ENCODE measurements around the gene TMEM30A.

TMEM30A gene

DNA sequence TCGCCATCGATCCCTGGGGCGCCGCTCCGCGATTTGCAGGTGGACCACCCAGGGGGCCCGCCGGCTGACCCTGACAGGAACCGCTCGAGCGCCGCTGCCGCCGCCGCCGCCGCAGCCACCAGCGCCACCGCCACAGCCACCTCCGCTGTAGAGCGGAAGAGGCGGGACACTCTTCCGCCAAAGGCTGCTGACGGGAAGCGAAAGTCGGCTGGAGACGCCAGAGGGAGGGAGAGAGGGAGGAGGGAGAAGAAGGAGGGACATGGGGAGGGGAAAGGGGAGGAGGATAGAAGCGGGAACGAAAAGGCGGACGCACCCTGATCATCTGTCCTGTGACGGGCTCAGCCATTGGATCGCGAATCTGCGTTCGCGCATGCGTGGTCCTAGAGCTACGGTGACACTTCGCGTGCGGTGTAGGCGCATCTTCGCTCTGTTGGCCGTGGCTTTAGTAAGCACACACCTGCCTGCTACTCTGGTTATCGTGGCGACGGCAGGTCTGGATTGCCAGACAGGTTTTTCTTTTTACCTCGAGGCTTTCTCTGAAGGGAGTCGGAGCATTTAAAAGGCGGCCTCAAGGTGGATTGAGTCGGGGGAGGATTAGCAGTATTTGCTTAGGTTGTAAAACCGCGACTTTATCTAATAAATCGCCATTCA lies at the start of gene TMEM30A:
TSS of gene TMEM30A (minus strand) at position 161 of the 651 bp plus-strand sequence. CDS start at position 7, 154 bp downstream.
- peak; percentile 97 for DNase-seq

DNA sequence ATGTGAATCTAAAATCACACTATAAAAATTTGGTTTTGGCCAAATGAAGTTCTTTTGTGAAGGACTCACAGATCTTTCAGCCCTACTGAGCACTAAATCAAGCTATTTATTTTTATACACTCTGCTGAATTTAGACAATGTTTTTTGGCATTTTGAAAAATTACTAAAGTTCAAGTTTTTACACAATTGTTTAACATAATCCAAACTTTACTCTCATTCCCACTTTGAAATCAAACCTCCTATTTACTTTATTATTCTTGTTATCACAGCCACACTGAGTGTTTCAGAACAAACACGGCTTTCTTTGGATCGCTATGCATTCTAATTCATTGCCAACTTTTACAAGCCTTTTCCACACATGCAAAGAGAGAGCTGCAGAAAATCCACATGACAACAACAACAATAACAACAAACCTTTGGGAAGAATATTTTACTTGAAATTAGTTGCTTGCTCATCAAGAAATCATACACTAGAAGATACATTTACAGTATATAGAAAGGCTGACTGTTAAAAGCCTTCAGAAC lies 49.1 kb upstream of the TMEM30A start:
- no peak for DNase-seq

DNA sequence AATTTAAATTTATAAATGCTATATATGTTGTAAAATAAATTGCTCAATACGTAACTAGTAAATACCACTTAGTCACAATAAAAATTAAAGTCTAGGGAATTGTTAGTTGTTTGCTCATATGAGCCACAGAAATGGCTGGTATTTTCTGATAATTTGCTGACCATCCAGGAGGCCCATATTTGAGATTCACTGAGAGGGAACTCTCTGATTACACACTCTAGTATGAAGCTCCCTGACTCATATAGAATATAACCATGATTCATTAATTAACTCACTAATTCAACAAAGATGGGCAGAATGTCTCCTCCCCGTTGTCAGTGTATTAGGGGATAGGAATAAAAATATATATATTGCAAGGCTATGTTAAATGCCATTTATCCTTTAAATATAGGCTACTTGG lies 46.6 kb upstream of the TMEM30A start:
- DNase-seq: no peak

DNA sequence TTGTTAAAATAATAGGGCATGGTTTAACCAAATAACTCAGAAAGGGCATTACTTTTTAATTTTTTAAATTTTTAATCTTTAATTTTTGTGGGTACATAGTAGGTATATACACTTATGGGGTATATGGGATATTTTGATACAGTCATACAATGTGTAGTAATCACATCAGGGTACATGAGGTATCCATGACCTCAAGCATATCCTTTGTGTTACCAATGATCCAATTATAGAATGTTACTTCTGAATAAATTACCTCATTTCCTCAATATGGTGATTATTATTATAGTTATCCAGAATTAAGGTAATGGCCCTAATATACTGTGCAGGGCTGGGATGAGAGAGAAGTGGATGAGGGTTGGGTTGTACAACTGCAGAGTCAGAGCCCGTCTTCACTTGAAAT lies 45.1 kb upstream of the TMEM30A start:
- DNase-seq: no peak

DNA sequence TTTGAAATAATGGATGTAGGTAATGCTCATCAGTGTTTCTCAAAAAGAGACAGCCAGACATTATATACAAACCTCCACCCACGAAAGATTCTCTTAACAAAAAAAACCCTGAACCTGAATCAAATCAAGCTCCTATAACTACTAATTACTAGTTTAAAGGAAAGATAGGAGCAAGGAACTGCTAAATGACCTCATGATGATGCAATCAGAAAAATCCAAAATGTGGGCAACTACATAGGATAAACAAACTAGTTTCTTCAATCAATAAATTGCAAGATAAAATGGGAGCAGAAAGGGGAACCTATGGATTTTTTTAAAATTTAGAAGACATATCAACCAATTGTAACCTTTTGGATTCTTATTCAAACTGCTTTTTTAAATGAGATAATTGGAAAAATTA lies 43.2 kb upstream of the TMEM30A start:
- DNase-seq: no peak

DNA sequence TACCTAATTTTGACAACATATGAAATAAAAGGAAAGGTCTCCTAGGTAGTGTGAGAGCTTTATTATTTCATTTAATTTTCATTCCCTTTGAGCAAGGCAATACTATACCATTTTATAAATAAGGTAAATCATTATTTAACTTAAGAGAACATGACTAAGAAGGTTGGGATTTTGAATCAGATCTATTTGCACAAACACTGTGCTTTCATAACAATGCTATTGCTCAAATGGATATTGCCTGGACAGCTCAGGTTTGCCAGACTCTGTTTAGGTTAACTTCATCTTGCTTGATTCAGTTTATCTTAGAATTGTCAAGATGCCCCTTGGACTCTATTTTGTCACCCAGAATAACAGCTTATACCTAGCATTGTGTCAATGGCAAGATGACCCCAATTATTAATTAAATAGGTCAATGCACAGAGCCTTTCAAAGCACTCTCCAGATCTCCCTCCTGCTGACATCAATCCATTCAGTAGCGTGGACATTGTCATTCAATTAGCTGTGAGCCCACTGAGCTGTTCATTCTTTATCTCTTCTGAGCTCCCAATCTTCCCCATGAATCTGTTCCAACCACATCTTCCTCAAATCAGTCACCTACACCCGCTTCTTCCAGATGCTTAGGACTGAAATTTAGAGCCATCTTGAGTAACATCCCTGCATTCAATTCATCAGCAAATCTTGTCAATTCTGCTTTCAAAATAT lies 42.1 kb upstream of the TMEM30A start:
- DNase-seq: no peak

DNA sequence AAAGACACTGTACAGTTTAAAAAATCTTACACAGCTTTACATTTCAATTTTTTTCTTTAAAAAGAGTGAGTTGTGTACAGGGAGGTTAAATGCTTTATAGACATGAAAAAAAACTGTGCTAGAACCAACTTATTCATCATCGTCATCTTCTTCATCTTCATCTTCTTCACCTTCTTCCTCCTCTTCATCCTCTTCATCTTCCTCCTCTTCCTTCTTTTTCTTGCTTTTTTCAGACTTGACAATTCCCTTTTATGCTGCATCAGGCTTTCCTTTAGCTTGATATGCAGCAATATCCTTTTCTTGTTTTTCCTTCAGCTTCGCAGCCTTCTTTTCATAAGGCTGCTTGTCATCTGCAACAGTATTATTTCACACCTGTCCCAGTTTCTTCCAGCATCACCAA lies 34.3 kb upstream of the TMEM30A start:
- DNase-seq: no peak

DNA sequence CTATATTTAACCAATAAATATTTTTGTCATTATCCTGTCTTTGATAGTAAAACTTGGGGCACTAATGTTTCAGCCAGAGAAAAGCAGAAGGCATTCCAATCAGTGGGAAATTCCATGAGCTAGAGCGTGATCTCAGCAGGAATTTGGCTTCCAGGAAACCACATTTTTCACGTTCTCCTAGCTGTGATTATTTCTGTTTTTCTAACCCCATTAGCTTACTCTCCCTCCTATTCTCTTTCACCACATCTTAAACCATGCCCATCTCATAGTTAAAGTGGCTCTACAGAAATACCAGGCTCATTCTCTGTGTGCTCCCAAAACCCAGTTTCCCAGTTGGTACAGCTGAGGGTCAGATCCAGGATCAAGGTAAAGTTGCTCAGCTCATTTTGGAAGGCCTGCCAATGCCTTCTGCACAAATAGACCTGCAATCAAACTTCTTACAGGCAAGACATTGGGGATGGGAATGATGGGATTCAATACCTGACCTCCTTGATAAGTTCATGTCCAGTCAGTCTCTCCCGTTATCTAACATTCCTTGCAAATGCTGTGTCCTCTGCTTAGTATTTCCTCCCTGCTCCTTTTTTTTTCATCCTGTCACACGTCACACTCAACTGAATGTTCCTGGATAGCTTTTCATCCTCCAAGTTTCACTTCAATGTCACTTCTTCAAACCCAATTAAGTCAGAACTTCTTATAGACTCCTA lies 33.1 kb upstream of the TMEM30A start:
- no peak for DNase-seq

DNA sequence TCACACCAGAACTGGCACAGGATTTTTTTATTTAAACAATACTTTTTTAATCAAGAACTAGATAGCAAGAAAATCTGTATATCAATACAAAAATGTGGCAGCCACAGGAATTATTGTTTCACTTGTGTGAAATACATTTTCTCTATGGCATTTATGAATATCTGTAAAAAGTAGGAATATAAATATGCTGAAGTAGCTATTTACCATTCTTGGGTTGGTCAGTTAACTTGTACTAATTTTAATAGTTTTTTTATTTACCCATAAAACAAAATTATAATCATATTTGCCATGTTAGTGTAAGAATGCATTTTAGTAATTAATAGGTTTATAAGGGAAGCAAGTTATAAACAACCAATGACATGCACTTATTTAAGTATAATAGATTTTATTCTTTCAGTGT lies 31.4 kb upstream of the TMEM30A start:
- no peak for DNase-seq

DNA sequence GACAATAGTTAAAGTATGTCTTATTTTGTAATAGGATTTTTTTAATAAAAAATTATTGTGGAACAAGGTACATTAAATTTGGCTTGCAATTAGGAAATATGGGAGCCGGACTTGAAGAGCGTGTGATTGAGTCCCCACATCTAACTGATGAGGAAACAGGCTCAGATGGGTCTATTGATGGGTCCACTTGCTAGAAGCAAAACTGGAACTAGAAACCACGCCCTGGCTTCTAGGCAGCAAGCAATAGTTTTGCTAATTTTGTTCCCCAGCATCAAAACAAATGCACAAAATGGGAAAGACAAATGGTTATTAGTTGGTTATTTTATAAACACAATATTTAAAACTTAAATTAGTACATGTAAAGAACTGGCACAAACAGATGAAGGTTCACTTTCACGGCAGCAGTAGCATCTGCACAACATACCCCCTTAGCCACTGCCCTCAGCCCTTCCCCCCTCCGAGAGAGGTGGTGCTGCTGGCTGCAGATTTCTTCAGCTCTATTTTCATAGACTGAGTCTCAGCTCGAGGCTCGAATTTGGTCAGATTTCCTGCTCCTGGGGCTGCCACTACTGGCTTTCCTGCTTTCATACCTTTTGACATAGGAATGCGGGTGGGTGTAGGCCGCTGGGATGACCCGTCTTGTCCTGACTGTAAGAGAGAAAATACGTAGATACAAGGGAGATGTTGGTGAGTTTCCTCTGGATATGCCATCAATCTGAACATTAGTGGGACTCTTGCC lies 23.8 kb upstream of the TMEM30A start:
- DNase-seq: no peak

DNA sequence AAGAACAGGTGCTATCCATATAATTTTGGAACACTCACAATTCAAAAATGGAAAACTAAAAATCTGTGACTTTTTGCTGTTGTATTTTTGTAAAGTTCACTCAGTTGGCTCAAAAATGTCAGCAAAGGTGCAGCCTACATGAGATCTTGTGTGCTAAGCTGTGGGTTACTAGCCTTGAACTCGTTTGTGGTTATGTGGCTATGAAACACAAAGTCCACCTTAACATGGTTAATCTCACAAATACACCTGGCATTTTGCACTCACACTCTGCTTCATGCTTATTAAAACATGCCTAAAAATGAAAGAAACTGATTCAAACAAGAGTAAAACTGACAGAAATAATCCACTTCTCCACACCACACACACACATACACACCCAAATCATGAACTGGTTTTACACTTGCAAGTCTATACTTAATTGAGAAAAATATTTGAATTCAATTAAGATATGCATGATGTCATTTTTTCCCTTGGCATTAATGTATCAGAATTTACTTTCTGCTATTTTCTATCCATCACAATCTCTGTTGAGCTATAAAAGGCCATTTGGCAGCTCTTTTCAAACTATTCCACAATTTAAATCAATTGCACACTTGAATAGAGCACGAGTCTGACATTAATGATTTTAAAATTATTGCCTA lies 22.9 kb upstream of the TMEM30A start:
- no peak for DNase-seq

DNA sequence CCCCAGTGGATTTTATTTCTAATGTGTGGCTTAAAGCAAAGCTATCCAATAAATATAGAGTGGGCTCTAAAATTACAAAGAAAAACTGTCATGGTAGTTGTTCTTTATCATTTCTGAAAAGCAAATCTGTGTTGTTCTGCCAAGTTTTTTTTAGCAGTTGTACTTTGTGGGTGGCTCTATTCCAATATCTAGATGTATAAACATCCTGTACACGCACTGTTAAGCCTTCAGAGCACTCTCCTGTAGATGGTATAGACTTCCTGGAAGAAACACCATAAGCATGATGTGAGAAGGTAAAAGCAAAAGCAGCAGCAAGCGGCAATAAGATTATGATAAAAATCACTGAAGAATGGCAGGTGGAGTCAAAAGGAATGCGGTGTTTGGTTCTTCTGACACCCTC lies 21.5 kb upstream of the TMEM30A start:
- DNase-seq: no peak

DNA sequence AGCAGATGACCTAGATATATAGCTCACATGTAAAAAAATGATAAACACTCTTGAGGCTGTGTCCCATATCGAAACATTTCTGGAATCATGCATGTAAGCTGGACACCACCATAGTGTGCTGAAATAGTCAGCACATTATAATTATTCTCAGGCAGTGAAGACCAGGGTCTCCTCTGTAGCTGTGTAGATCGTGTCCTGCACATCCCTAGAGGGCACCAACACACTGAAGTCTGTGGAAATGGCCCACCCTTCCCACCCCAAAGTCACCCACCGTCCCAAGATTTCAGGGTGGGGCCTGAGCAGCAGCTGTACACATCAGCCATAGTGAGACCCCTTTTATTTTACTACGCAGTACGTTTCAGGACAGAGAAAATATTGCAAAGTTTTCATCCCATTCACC lies 21.0 kb upstream of the TMEM30A start:
- no peak for DNase-seq

DNA sequence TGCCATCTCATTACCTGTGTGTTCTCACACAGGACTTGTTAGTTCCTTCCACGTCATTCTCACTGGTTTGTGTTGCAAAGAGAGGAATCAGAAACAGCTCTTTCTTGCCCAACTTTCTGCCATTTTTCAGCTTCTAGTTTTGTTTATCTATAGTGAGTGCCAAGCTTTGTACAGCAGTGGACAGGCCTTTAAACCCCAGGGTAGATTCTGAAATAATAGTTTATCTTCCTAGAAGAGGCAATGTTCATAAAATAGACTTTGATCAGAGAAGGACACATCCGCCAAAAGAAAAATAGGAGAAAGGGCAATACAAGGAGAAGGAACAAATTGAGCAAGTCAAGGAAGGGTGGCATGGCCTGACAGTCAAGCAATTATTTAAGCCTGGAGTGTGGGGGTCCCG lies 17.7 kb upstream of the TMEM30A start:
- DNase-seq: no peak

DNA sequence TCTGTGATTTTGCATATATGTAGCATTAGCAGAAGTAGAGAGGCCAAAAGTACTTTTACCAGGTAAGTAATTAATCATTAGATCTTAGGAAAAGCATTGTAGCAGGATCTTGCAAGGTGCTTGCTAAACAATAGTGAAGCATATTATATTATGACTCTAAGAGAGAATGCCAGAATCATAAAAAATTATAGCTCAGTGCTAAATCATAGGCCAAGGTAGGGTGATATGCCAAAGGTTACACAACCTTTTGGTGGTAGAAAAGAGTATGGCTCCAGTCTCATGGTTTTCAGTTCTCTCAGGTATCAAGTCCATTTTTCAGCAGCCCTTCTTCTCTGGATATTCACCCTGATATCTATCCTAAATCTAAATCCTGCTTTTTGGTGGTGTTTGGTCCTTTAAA lies 16.9 kb upstream of the TMEM30A start:
- DNase-seq: no peak

DNA sequence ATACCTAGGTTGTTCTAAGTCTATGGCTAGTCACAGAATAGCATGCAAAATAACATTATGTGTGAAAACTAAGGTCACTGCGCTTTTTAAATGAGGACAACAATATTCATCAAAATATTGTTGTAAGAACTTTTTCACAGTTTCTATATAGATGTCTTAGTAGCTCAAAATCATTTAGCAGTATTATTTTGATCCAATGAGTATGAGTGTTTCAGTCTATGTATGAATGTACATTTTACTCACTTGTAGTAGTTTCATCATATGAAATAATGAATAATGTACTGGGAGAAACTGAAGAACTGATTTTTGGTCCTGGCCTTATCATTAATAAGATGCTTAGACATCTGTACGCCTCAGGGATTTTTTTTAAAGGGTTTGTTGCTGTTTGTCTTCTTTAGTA lies 16.5 kb upstream of the TMEM30A start:
- DNase-seq: no peak

DNA sequence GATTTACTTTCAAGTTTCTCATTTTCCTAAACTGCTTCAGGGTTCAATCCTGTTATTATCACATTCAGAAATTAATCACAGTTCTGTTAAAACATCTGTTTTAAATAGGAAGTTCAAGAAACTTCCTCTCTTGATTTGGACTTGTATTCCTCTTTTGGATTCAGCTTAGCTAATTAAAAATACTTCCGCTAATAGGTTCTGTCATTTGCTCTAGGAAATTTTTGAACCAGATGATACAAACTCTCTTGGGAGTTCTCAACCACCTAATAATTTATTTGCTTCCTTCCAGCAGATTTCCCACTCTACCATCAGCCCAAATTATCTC lies 15.9 kb upstream of the TMEM30A start:
- no peak for DNase-seq

DNA sequence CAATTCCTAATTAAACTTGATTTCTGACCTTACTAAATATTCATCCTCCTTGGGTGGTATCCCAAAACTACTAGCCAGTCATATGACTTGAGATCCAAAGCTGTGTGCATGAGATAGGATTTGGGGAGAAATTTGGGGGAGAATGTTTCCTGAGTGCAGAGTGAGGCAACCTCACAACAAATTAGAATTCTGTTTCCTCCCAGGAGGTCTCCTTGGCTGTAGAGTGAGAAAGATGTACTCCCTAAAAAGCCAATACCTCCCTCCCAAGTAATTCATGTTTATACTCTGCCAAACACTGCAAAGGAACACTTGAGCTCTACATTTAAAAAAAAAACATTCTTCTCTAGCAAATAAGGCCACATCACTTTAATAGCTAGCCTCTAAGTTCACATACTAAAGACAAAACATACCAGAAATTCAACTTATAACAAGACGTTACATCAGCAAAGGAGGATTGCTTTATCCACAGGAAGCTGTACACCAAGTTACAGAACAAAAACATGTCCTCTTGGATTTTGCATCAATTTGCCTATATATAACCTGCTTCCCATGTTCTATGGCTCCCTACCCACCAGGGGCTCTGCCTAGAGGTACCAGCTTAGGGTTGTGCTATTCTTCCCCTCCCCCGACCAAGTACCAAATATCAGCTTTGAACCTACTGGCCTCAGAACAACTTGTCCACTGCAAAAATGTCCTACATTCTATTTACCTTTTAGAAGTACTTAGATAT lies 15.4 kb upstream of the TMEM30A start:
- no peak for DNase-seq

DNA sequence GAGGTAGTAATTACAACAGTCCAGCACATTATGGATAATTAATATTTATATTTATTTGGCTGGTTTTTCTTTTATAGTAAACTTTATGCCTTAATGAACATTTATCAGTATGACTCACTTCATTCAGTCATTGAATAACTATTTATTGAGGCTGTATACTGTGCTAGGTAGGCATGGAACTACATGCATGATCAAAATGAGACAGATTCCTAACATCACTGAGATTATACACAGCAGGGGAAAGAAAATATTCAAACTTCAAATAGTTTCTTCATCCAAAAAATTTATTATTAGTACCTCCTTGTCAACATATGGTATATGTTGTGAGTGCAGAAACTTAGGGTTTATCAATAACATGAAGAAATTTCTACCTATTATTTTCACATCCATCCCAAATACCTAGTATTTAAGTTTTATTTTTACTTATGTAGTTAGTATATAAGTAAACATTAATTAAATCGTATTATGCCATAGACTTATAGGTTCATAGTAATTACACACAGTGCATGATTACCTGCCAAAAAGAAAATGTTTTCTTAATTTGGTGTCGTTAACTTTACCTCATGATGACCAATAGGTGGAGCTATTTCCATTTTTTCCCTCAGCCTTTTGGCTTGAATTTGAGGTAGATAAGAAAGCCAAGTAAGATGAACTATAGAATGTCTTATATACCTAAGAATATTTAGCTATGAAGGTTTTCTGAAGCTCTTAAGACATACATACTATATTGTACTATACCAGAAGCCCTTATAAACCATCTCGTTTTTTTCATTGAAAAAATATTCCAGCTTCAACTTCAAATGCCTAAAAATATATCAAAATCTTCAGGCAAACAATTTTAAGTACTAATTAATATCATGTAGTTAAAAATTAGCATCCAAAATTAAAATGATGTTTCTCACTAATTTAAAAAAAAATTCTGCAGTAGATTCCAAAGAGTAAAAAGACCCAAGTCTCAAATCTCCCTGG lies 12.5 kb upstream of the TMEM30A start:
- DNase-seq: peak; percentile 48

DNA sequence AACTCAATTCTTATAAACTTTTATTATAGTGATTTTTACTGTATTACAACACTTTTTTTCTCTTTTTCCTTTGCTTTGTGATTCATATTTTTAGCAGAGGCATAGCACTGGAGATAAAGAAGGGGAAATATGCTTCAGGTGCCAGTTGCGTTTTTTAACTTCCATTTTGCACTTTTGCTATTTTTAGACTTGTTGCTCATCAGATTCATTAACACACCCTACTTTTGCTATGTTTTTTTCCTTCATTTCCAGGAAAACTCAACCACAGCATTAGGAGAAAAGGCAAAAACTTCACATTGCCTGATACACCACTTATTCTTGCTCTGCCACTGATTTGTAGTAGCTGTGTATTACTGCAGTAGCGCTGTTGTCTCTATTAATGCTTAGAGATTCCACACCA lies 8.0 kb upstream of the TMEM30A start:
- DNase-seq: no peak

DNA sequence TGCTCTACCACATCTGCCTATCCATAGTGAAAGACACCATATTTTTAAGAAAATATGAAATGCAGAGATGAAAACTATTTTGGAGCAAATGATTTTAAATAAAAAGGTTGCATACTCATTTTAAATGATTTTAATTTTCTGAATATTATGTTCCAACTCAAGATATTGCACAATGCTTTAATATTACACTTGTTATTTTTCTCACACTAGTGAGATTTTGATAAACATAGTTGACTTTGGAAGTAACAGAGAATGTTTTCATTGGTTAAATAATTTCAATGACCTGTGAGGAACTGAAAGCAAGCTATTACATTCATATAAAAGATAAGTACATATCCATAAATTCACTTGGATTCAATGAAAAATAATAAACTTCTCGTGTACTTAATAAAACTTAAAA lies 7.2 kb upstream of the TMEM30A start:
- DNase-seq: no peak

All from NCI-H1436 (cell line).